Transverse colon (tissue), 4 donors: Measurements from ENCODE around the gene AGTPBP1. TPM values are rescaled to one million over a fixed set of nuclear protein-coding genes. Genes with fewer than 3 reads are reported as not detected.

Experiments
- DNase-seq: peaks from one replicate; pipeline ENCODE4 v3.0.0-alpha.2; 2019
- H3K27ac ChIP-seq, 4 donors: fragments of 200-600 bp; sonication (generic); 2 replicates each; pipeline ENCODE4 v1.5.1; 2016 to 2018; ENCODE audit warnings: inconsistent platforms in 4 of 4
- H3K27me3 ChIP-seq: fragments of 200-600 bp; sonication (generic); 2 replicates; pipeline ENCODE4 v1.5.1; 2017; ENCODE audit warnings: inconsistent platforms
- H3K36me3 ChIP-seq, 4 donors: fragments of 200-600 bp; sonication (generic); 2 replicates each; pipeline ENCODE4 v1.5.1; 2017 to 2019; ENCODE audit warnings: inconsistent platforms in 4 of 4
- H3K4me1 ChIP-seq, 4 donors: fragments of 200-600 bp; sonication (generic); 2 replicates each; pipeline ENCODE4 v1.5.1; 2017 to 2020; ENCODE audit warnings: inconsistent platforms in 4 of 4
- H3K4me3 ChIP-seq, 4 donors: fragments of 200-600 bp; sonication (generic); 1 replicate in 1 of 4; 2 replicates in 3 of 4; pipeline versions ENCODE4 v1.5.1 to v1.6.1; 2017 to 2019; ENCODE audit warnings: inconsistent platforms in 4 of 4
- H3K9me3 ChIP-seq, 2 donors: fragments of 200-600 bp; sonication (generic); 2 replicates each; pipeline ENCODE4 v1.5.1; 2017 to 2019; ENCODE audit warnings: inconsistent platforms in 2 of 2
- CTCF ChIP-seq, 5 experiments: fragments of 200-600 bp in 3 of 5; fragments of 450-650 bp in 2 of 5; sonication (generic) in 3 of 5; IDR thresholded peaks; 1 replicate in 2 of 5; 2 replicates in 3 of 5; pipeline ENCODE4 v1.5.1; 2016 to 2017; ENCODE audit warnings: antibody characterized with exemption in 5 of 5, inconsistent platforms in 3 of 5, mild to moderate bottlenecking in 2 of 5, moderate library complexity in 1 of 5
- EP300 ChIP-seq: sonication (generic); formaldehyde crosslinking; IDR thresholded peaks from one replicate; pipeline ENCODE4 v1.6.1; 2017; ENCODE audit warnings: antibody characterized with exemption, low read depth
- POLR2A ChIP-seq: fragments of 450-650 bp; IDR thresholded peaks from one replicate; pipeline ENCODE4 v1.6.1; 2016; ENCODE audit warnings: antibody characterized with exemption, mild to moderate bottlenecking, moderate library complexity
- POLR2AphosphoS5 ChIP-seq, 3 donors: sonication (generic); formaldehyde crosslinking; IDR thresholded peaks; one replicate each; pipeline ENCODE4 v1.6.1; 2016; ENCODE audit warnings: antibody characterized with exemption in 3 of 3
- WGBS, 2 donors: methylation state at CpG; one replicate each; pipeline ENCODE4 v1.1.5; 2018; ENCODE audit warnings: low coverage in 1 of 2; 5-methylcytosine and 5-hydroxymethylcytosine counted together
- in situ Hi-C, 4 donors: fragments of 200-750 bp; cut with MboI; loops; one replicate each; pipeline versions ENCODE4 v1.15.0 to v1.15.1; 2017; ENCODE audit warnings: low sequenced_read_pairs in 3 of 4, low pct_ligation_motif_present in 1 of 4, low pct_unique_long_range_greater_than_20kb in 1 of 4
- intact Hi-C: fragments of 100-400 bp; cut with DNase I; formaldehyde crosslinking; loops from one replicate; pipeline ENCODE4 v1.15.1; 2023; ENCODE audit warnings: low total_unique reads
- total RNA-seq, 4 donors: library from RNA; depleted of rRNA; stranded (reverse); fragments of >200 nt; gene quantifications; one replicate each; pipeline ENCODE4 v1.1.0, GENCODE V29; 2016

The AGTPBP1 gene
- total RNA-seq, 4 donors from 2014 or later, result 4.1 to 21.0 (median 15.4) TPM

GRCh38 chr9:85630676-85631075 is 111.1 kb downstream of the AGTPBP1 start:
- DNase-seq, result no peak
- Histone ChIP-seq H3K9me3 (no peaks in the 10 kb centered on the region), H3K4me1 (no peaks in the 10 kb centered on the region), H3K27ac (no peak overlapping the region), H3K4me3 (no peak overlapping the region), H3K36me3 (peaks cover 0 to 4% (median 0%) of the 10 kb centered on the region in 4 donors), H3K27me3 (no peaks in the 10 kb centered on the region)
- no peak for TF ChIP-seq CTCF (IDR thresholded peaks at IDR 0.05)
- TF ChIP-seq EP300, result no peak
- TF ChIP-seq POLR2A, result no peak
- TF ChIP-seq POLR2AphosphoS5 (IDR thresholded peaks at IDR 0.05), result no peak
- intact Hi-C loops (no loop called here), in situ Hi-C loops (no loop called here)
- WGBS, 2 donors, result 100% methylated on average over 1 of the region's 1 CpG; no CpG with 5 or more reads in 1 of the 2 donors

- DNase-seq, result no peak
- Histone ChIP-seq H3K27me3 (no peaks in the 10 kb centered on the region), H3K9me3 (no peaks in the 10 kb centered on the region), H3K4me1 (no peaks in the 10 kb centered on the region), H3K36me3 (no peaks in the 10 kb centered on the region), H3K27ac (no peak overlapping the region), H3K4me3 (no peak overlapping the region)
- no peak for TF ChIP-seq EP300
- TF ChIP-seq CTCF (IDR thresholded peaks at IDR 0.05), result no peak
- no peak for TF ChIP-seq POLR2A
- no peak for TF ChIP-seq POLR2AphosphoS5 (IDR thresholded peaks at IDR 0.05)
- intact Hi-C loops, result loop anchor here (10.0 kb wide), 1 partner anchor 1222 kb away; no protein-coding TSS in a partner anchor
- in situ Hi-C loops, result loop anchor here in 1 of 4 donors (25.0 kb wide), 1 partner anchor 930 kb away; no protein-coding TSS in a partner anchor
- WGBS, 2 donors, result 70 to 79% methylated on average over 1 of the region's 1 CpG
These were observed 124.5 kb downstream of the AGTPBP1 start for GRCh38 chr9:85617141-85617670.

GRCh38 chr9:85615792-85616191 is 126.0 kb downstream of the AGTPBP1 start:
- DNase-seq, result no peak
- Histone ChIP-seq H3K27ac (no peak overlapping the region), H3K4me3 (no peak overlapping the region), H3K27me3 (no peaks in the 10 kb centered on the region), H3K4me1 (no peaks in the 10 kb centered on the region), H3K36me3 (no peaks in the 10 kb centered on the region), H3K9me3 (no peaks in the 10 kb centered on the region)
- intact Hi-C loops (loop anchor here (10.0 kb wide), 1 partner anchor 1221 kb away; no protein-coding TSS in a partner anchor), in situ Hi-C loops (loop anchor here in 1 of 4 donors (25.0 kb wide), 1 partner anchor 928 kb away; no protein-coding TSS in a partner anchor)
- 89 to 92% methylated on average over 1 of the region's 1 CpG for WGBS, 2 donors
- TF ChIP-seq POLR2AphosphoS5 (IDR thresholded peaks at IDR 0.05) (no peak), EP300 (no peak)

GRCh38 chr9:85610074-85610860 is 131.5 kb downstream of the AGTPBP1 start:
- in situ Hi-C loops, result loop anchor here in 1 of 4 donors (5.0 to 25.0 kb wide), 2 partner anchors 923 to 1213 kb away; no protein-coding TSS in a partner anchor
- no peak for DNase-seq
- Histone ChIP-seq H3K4me1 (peaks cover 0 to 3% (median 0%) of the 10 kb centered on the region in 4 donors), H3K4me3 (peak overlapping the region in 1 of 4 donors; percentile 30), H3K9me3 (no peaks in the 10 kb centered on the region), H3K36me3 (no peaks in the 10 kb centered on the region), H3K27me3 (no peaks in the 10 kb centered on the region), H3K27ac (no peak overlapping the region)
- WGBS, 2 donors, result 50 to 75% methylated on average over 4 of the region's 4 CpGs
- intact Hi-C loops, result loop anchor here (10.0 kb wide), 1 partner anchor 1215 kb away; no protein-coding TSS in a partner anchor
- TF ChIP-seq POLR2A, result no peak
- no peak for TF ChIP-seq POLR2AphosphoS5 (IDR thresholded peaks at IDR 0.05)
- TF ChIP-seq EP300, result no peak
- peak; percentile 65 to 78 (median 70) for TF ChIP-seq CTCF (IDR thresholded peaks at IDR 0.05)
